Epithelial cell of proximal tubule (primary cell): ENCODE data around the gene ABTB2. TPM values are rescaled to one million over a fixed set of nuclear protein-coding genes. Genes with fewer than 3 reads are reported as not detected.

Experiments used
- DNase-seq: peaks from one replicate; pipeline ENCODE4 v3.0.0-alpha.2; 2011; ENCODE audit warnings: low read depth
- H3K4me3 ChIP-seq: 2 replicates; pipeline ENCODE4 v1.5.1; 2011; ENCODE audit warnings: low read depth, mild to moderate bottlenecking, low read length
- total RNA-seq: library from RNA; depleted of rRNA; stranded (reverse); fragments of >200 nt; gene quantifications from 2 replicates; pipeline ENCODE4 v1.2.3, GENCODE V29; 2015
- TF ChIP-seq, protein P1 (sequence below): conservative IDR thresholded peaks from 2 replicates; pipeline ENCODE4 v1.5.1; 2012; ENCODE audit warnings: low read depth, mild to moderate bottlenecking, low read length

Gene ABTB2
- total RNA-seq, 1 donor from 2014 or later: 17.6 TPM

DNA sequence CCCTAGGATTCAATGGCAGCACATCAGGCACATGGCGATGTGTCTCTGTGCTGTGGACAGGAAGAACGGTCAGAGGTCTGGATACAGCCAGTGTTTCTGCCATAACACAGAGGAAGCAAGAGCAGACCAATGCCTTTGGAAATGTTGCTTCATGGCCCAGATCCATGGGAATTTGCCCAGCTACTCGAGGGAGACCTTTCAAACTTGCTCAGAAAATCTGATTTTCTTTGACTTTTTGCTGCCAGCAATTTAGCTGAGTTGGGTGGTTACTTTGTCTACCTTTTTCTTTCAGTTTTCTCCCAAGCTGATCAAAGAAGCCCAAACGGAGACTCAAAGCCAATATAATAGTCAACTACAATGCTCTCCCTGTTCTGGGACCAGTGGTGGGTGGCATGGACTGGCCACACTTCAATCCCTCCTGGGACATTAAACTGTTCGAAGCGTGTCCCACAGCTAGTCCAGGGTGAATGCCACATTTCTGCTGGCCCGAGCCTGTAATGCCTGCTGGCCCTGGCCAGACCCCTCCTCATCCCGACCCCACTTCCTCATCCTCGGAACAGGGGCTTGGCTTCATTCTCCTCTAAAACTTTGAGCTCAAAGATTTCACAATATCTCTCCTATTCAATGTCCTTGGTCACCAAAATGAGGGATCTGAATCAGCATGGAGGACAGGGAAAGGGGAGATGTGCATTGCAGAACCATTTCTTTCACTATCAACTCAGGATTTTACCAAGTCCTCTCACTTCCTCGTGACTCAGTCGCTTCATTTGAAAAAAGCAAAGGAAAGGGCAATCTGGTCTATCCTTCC, 93.3 kb downstream of the ABTB2 start:
- TF ChIP-seq, protein P1, sequence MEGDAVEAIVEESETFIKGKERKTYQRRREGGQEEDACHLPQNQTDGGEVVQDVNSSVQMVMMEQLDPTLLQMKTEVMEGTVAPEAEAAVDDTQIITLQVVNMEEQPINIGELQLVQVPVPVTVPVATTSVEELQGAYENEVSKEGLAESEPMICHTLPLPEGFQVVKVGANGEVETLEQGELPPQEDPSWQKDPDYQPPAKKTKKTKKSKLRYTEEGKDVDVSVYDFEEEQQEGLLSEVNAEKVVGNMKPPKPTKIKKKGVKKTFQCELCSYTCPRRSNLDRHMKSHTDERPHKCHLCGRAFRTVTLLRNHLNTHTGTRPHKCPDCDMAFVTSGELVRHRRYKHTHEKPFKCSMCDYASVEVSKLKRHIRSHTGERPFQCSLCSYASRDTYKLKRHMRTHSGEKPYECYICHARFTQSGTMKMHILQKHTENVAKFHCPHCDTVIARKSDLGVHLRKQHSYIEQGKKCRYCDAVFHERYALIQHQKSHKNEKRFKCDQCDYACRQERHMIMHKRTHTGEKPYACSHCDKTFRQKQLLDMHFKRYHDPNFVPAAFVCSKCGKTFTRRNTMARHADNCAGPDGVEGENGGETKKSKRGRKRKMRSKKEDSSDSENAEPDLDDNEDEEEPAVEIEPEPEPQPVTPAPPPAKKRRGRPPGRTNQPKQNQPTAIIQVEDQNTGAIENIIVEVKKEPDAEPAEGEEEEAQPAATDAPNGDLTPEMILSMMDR: no peak
- DNase-seq: no peak
- H3K4me3 ChIP-seq: no peak overlapping the region

DNA sequence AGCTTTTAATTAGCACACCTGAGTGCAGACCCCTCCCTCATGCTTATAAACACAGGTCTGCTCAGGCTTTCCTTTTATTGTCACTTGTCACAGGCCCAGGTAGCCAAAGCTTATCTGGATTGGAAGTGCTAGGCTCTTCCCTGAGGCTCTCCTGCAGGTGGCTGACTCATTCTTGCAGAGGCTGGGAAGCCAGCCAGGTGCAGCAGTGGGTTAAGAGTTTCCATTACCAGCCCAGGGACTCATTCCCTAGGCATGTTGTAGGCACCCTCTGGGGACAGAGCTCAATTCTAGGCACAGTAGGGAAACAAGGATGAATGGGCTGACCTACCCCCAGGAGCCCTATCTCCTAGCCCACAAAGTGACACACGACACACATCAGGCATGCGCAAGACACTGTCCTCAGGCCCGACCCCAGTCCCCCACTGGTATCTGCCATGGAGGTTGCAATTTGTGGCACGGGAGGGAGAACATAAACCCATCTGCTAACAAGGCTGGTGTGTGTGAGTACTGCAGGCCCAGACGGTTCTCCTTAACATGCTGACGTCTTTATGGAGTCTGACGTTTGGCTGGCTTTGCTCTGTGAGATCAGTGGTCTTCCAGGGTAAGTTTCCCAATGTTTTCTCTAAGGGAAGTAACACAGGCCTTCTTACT, 94.2 kb downstream of the ABTB2 start:
- no peak overlapping the region for H3K4me3 ChIP-seq
- TF ChIP-seq, protein P1: no peak
- peak; percentile 72 for DNase-seq

DNA sequence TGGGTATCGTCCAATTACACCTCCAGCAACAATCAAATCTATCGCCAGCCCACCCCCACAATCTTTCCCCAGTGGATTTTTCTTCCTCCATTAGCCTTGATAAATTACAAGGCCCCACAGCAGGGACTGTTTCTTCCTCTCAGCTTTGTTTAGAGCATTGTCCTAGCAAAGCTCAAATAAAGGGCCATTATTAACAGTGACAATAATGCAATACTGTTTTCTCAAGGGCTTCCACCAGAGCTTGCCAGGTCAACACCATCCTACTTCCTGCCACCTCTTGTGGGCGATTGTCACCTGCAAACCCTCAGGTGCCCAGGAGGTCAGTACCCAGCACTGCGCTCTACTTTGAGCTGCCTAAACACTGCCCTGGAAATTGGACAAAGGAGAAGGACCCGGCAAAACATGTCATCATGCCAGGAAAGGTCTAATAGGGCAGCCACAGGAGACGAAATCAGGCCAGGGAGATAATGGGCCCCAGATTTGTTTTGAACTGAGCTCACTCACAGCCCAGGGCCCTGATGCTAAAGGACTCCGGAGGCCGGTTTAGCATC, 95.2 kb downstream of the ABTB2 start:
- no peak overlapping the region for H3K4me3 ChIP-seq
- TF ChIP-seq, protein P1: no peak
- no peak for DNase-seq

DNA sequence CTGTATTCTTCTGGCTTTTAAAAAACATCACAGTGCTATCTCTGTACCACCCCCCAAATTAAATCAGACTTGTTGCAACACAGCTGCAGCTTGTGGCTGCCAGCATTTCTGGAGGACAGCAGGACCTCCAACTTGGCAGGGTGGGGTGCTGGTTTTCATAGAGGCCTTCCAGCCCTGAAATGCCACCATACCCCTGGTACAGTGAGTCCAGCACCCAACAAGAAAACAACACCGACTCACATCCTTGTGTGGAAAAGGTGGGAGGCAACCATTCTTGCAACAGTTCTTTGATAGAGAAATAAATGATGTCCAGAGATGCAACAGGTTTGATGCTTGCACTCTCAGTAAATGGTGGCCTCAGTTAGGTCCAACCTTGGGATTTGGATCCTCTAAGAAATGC, 96.0 kb downstream of the ABTB2 start:
- DNase-seq: no peak
- TF ChIP-seq, protein P1: no peak
- H3K4me3 ChIP-seq: no peak overlapping the region

DNA sequence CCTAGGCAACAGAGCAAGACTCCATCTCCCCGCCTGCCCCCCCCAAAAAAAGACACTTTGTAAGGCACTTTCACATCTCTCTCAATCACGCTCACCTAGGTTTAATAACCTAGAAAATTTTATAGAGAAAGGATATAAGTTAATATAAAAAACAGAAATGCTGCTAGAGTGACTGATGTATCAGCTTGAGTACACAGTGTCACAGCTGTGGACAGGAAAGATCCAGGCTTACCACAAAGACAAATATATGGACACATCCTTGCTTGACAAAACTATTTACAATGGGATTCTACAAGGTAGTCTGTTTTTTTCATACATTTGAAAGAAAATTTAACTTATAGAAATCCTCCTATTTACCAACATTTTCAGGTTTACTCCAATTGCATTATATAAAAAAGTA, 96.7 kb downstream of the ABTB2 start:
- no peak for DNase-seq
- TF ChIP-seq, protein P1: no peak
- H3K4me3 ChIP-seq: no peak overlapping the region

DNA sequence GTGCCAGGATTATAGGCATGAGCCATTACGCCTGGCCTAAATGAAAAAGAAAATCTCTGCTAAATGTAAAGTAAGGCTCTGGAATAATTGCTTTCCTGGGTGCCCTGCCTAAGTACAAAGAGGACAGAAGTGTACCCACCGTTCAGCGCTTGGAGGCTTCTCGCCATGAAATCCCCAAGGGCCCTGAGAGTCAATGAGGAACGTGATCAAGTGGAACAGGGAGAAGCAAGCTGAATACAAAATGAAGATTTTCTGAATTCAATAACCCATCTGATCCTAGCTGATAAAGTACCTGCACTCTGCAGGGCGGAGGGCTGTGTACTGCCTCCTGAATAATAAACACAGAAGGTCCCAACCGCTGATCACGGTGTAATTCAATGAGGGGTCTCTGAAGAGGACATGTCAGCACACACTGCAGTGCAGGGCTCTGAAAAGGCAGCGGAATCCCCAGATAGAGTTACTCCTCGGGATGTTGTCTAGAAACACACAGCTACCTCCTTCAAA, 97.7 kb downstream of the ABTB2 start:
- no peak for DNase-seq
- TF ChIP-seq, protein P1: no peak
- no peak overlapping the region for H3K4me3 ChIP-seq
